Measurements from ENCODE around the gene MIPOL1. TPM values are rescaled to one million over a fixed set of nuclear protein-coding genes. Genes with fewer than 3 reads are reported as not detected.

The MIPOL1 gene
- total and polyA plus RNA-seq, 9 of the 15 experiments (the other 6 are each of a cell fraction or from before 2014, with no cell fraction given): 6.7 to 21.9 (median 12.4) TPM

DNA sequence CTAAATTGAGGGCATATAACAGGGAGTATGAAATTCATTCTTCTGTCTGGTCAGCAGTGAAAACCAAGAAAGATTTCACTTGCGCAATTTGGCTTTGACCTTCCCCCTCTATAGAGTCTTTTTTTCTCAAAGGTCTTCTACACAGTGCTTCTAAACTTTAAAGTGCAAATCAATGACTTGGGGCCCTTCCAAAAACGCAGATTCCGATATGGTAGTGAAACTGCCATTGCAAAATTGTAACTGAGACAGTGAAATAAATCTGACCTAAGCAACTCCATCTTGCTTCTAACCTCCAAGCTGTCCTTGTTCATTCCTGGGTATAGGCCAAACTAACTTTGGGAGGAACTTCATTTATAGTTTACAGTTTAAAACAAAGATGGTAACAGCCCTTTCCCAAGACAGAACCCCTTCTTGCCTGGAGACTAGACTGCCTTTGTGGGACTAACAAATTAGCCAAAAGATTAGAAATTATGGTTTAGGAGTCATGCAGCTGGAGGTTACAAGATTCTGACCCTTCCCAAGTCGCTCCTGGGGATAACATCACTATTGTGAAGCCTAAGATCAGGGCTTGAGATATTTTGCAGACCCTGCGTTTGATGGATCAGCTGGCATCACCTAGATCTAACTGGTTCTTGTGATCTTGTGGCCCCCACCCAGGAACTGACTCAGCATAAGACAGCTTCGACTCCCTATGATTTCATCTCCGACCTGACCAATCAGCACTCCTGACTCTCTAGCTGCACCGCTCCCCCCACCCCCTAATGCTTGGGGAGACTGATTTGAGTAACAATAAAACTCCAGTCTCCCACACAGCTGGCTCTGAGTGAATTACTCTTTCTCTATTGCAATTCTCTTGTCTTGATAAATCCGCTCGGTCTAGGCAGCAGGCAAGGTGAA, 30.3 kb upstream of the MIPOL1 start (continued):
- TF ChIP-seq, protein P1, sequence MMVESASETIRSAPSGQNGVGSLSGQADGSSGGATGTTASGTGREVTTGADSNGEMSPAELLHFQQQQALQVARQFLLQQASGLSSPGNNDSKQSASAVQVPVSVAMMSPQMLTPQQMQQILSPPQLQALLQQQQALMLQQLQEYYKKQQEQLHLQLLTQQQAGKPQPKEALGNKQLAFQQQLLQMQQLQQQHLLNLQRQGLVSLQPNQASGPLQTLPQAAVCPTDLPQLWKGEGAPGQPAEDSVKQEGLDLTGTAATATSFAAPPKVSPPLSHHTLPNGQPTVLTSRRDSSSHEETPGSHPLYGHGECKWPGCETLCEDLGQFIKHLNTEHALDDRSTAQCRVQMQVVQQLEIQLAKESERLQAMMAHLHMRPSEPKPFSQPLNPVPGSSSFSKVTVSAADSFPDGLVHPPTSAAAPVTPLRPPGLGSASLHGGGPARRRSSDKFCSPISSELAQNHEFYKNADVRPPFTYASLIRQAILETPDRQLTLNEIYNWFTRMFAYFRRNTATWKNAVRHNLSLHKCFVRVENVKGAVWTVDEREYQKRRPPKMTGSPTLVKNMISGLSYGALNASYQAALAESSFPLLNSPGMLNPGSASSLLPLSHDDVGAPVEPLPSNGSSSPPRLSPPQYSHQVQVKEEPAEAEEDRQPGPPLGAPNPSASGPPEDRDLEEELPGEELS (CRISPR knock-in tag; IDR thresholded peaks at IDR 0.05; ENCODE audit: borderline replicate concordance): no peak
- TF ChIP-seq ZC3H8 (IDR thresholded peaks at IDR 0.05): no peak
- no peak for TF ChIP-seq MXD1 (CRISPR knock-in tag; IDR thresholded peaks at IDR 0.05; ENCODE audit: borderline replicate concordance, poor library complexity, severe bottlenecking)
- TF ChIP-seq, protein P2, sequence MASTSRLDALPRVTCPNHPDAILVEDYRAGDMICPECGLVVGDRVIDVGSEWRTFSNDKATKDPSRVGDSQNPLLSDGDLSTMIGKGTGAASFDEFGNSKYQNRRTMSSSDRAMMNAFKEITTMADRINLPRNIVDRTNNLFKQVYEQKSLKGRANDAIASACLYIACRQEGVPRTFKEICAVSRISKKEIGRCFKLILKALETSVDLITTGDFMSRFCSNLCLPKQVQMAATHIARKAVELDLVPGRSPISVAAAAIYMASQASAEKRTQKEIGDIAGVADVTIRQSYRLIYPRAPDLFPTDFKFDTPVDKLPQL (IDR thresholded peaks at IDR 0.05; ENCODE audit: extremely low read depth, insufficient read length): no peak
- peak; percentile 90 for TF ChIP-seq ZNF445 (CRISPR knock-in tag; IDR thresholded peaks at IDR 0.05; ENCODE audit: low read depth)
- no peak for TF ChIP-seq ZNF146 (CRISPR knock-in tag; IDR thresholded peaks at IDR 0.05; ENCODE audit: unreplicated experiment)
- TF ChIP-seq, protein P3, sequence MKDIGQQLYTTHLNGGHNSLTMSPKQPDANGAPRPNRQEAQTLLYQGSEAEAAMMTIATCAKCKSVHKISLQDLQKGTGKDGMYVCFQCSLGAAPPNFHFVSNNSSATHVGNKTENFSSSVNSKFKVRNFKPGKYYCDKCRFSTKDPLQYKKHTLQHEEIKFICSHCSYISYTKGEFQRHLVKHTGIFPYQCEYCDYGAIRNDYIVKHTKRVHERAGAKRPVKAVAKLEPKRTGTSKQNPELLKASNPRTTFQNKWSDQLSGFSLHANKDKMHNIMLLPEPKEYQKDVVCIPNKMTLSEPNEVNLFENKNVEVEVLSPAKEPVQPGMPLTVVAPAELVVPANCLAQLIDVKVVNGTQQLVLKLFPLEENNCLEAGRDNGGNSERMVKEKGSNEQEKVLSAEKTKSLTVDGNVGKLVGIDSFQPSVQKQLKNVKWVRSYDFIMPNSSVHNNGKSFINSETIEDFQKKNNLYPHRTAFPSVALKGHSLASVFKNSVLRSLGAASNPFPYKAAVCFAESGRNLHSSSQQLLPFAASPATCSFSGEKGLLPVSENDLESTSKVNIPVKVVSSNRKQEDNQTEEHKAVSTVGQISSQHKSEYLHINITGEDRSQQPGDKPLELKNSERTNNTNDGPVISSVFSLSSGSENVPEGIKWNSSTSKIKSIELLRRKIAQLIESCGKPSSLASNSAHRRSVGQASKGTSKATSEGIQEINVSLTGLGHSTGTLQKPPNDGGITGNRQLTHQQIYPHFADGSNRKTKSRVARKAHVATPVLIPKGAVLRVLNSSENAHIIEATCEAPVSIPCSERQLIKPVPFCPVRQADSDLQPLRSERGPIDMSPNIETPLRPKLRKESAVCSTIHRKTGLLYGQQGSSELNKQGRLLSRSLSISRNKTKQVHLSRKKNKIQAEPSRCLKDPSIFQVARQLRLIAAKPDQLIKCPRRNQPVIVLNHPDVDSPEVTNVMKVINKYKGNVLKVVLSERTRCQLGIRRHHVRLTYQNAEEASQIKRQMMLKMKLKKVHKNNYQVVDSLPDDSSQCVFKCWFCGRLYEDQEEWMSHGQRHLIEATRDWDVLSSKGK (CRISPR knock-in tag; IDR thresholded peaks at IDR 0.05): no peak
- no peak for TF ChIP-seq SRSF3 (IDR thresholded peaks at IDR 0.05; ENCODE audit: insufficient read depth, low read length)
- no peak for TF ChIP-seq SREBF2 (CRISPR knock-in tag; IDR thresholded peaks at IDR 0.05)
- no peak for TF ChIP-seq HNRNPL (IDR thresholded peaks at IDR 0.05; ENCODE audit: low read depth, low read length)
- no peak for TF ChIP-seq MCM7 (IDR thresholded peaks at IDR 0.05)
- TF ChIP-seq ZSCAN32 (CRISPR knock-in tag; IDR thresholded peaks at IDR 0.05): peak; percentile 82
- no peak for TF ChIP-seq SAFB (IDR thresholded peaks at IDR 0.05; ENCODE audit: borderline replicate concordance, low read depth, low read length)
- peak in 1 of 2 experiments; percentile 80; a peak in 1 of 4 replicates for TF ChIP-seq SRF (CRISPR knock-in tag; IDR thresholded peaks at IDR 0.05)
- TF ChIP-seq IFI16 (CRISPR knock-in tag; IDR thresholded peaks at IDR 0.05): peak; percentile 86
- 0 out of 2 replicates have a peak, but pooled peaks have one; percentile 21 for TF ChIP-seq ZNF740 (CRISPR knock-in tag; IDR thresholded peaks at IDR 0.05)
- peak in 1 of 2 experiments; percentile 98; a peak in 2 of 4 replicates for TF ChIP-seq ZNF740 (tag; IDR thresholded peaks at IDR 0.05)
- TF ChIP-seq ZSCAN29 (IDR thresholded peaks at IDR 0.05): no peak
- peak; percentile 86 for TF ChIP-seq RFX7 (CRISPR knock-in tag; IDR thresholded peaks at IDR 0.05)
- TF ChIP-seq NFATC3 (IDR thresholded peaks at IDR 0.05): no peak

Data from K562 (cell line).